Activated T-helper 2 cell treated with anti-CD3 and anti-CD28 coated beads, Interferon-gamma antibody, Interleukin-2, Interleukin-4, amounts not matched to agents 10 μg/mL and 5 μg/mL and 100 μg/mL, durations not matched to agents 14 hours and 24 hours and 36 hours (primary cell): ENCODE measurements around the gene SLC22A12. TPM values are rescaled to one million over a fixed set of nuclear protein-coding genes. Genes with fewer than 3 reads are reported as not detected.

Experiments used
- DNase-seq: peaks from one replicate; pipeline ENCODE4 v3.0.0; 2021; ENCODE audit warnings: low spot score
- H3K27ac Mint-ChIP-seq: one replicate; pipeline ENCODE4 v1.8.0; 2021; ENCODE audit warnings: mixed read lengths
- H3K27me3 Mint-ChIP-seq: one replicate; pipeline ENCODE4 v1.8.0; 2021; ENCODE audit warnings: low read depth, mixed read lengths
- H3K36me3 Mint-ChIP-seq: one replicate; pipeline ENCODE4 v1.8.0; 2021; ENCODE audit warnings: low read depth, mixed read lengths
- H3K4me1 Mint-ChIP-seq: one replicate; pipeline ENCODE4 v1.8.0; 2021; ENCODE audit warnings: low read depth, mixed read lengths
- H3K4me3 Mint-ChIP-seq: one replicate; pipeline ENCODE4 v1.8.0; 2021; ENCODE audit warnings: low read depth, mild to moderate bottlenecking, moderate library complexity, mixed read lengths
- H3K9me3 Mint-ChIP-seq: one replicate; pipeline ENCODE4 v1.8.0; 2021; ENCODE audit warnings: mixed read lengths
- intact Hi-C: fragments of 100-400 bp; cut with micrococcal nuclease; formaldehyde crosslinking; loops from one replicate; pipeline ENCODE4 v1.15.1; 2023
- total RNA-seq: library from RNA; stranded (reverse); gene quantifications from 2 replicates; pipeline ENCODE4 v1.2.3, GENCODE V29; 2022

The SLC22A12 gene
- total RNA-seq, 1 donor from 2014 or later = not detected

GRCh38 chr11:64620381-64620971, 29.5 kb downstream of the SLC22A12 start:
- DNase-seq = no peak
- no peaks in the 10 kb centered on the region for H3K9me3 Mint-ChIP-seq
- no peaks in the 10 kb centered on the region for H3K36me3 Mint-ChIP-seq
- intact Hi-C loops = no loop called here
- no peak overlapping the region for H3K4me3 Mint-ChIP-seq
- no peaks in the 10 kb centered on the region for H3K4me1 Mint-ChIP-seq
- H3K27me3 Mint-ChIP-seq = no peaks in the 10 kb centered on the region
- no peak overlapping the region for H3K27ac Mint-ChIP-seq

- Mint-ChIP-seq H3K9me3 (no peaks in the 10 kb centered on the region), H3K27ac (no peak overlapping the region), H3K27me3 (no peaks in the 10 kb centered on the region), H3K4me3 (no peak overlapping the region), H3K36me3 (no peaks in the 10 kb centered on the region), H3K4me1 (no peaks in the 10 kb centered on the region)
- intact Hi-C loops = no loop called here
- no peak for DNase-seq
Observed at GRCh38 chr11:64621283-64622019, 30.4 kb downstream of the SLC22A12 start.

GRCh38 chr11:64622681-64623080, 31.7 kb downstream of the SLC22A12 start:
- H3K27ac Mint-ChIP-seq = no peak overlapping the region

GRCh38 chr11:64624883-64625481, 34.0 kb downstream of the SLC22A12 start:
- H3K36me3 Mint-ChIP-seq = no peaks in the 10 kb centered on the region
- intact Hi-C loops = no loop called here
- H3K27ac Mint-ChIP-seq = no peak overlapping the region
- no peak for DNase-seq
- H3K4me1 Mint-ChIP-seq = no peaks in the 10 kb centered on the region
- H3K4me3 Mint-ChIP-seq = no peak overlapping the region
- H3K27me3 Mint-ChIP-seq = no peaks in the 10 kb centered on the region
- H3K9me3 Mint-ChIP-seq = no peaks in the 10 kb centered on the region

More at GRCh38 chr11:64622681-64623080, 31.7 kb downstream of the SLC22A12 start:
- H3K36me3 Mint-ChIP-seq = no peaks in the 10 kb centered on the region
- no peaks in the 10 kb centered on the region for H3K27me3 Mint-ChIP-seq
- no peak for DNase-seq
- H3K9me3 Mint-ChIP-seq = no peaks in the 10 kb centered on the region
- intact Hi-C loops = no loop called here
- H3K4me3 Mint-ChIP-seq = no peak overlapping the region
- H3K4me1 Mint-ChIP-seq = no peaks in the 10 kb centered on the region

GRCh38 chr11:64626637-64627036, 35.6 kb downstream of the SLC22A12 start:
- DNase-seq = no peak
- no peak overlapping the region for H3K27ac Mint-ChIP-seq
- no peaks in the 10 kb centered on the region for H3K9me3 Mint-ChIP-seq

GRCh38 chr11:64627371-64627770, 36.4 kb downstream of the SLC22A12 start:
- intact Hi-C loops = no loop called here
- H3K27me3 Mint-ChIP-seq = no peaks in the 10 kb centered on the region
- no peak overlapping the region for H3K27ac Mint-ChIP-seq
- no peaks in the 10 kb centered on the region for H3K36me3 Mint-ChIP-seq
- no peaks in the 10 kb centered on the region for H3K9me3 Mint-ChIP-seq
- no peak for DNase-seq
- no peaks in the 10 kb centered on the region for H3K4me1 Mint-ChIP-seq
- H3K4me3 Mint-ChIP-seq = no peak overlapping the region

More at GRCh38 chr11:64626637-64627036, 35.6 kb downstream of the SLC22A12 start:
- H3K36me3 Mint-ChIP-seq = no peaks in the 10 kb centered on the region
- H3K4me1 Mint-ChIP-seq = no peaks in the 10 kb centered on the region
- intact Hi-C loops = no loop called here
- H3K27me3 Mint-ChIP-seq = no peaks in the 10 kb centered on the region
- H3K4me3 Mint-ChIP-seq = no peak overlapping the region

- no peak overlapping the region for H3K27ac Mint-ChIP-seq
Observed at GRCh38 chr11:64628596-64628995, 37.6 kb downstream of the SLC22A12 start.

GRCh38 chr11:64629103-64629502, 38.1 kb downstream of the SLC22A12 start:
- H3K9me3 Mint-ChIP-seq = no peaks in the 10 kb centered on the region
- no peaks in the 10 kb centered on the region for H3K36me3 Mint-ChIP-seq
- no peak overlapping the region for H3K4me3 Mint-ChIP-seq
- peaks cover 6% of the 10 kb centered on the region for H3K4me1 Mint-ChIP-seq
- DNase-seq = no peak
- intact Hi-C loops = no loop called here
- no peaks in the 10 kb centered on the region for H3K27me3 Mint-ChIP-seq
- H3K27ac Mint-ChIP-seq = no peak overlapping the region

More at GRCh38 chr11:64628596-64628995, 37.6 kb downstream of the SLC22A12 start:
- no peak overlapping the region for H3K4me3 Mint-ChIP-seq
- H3K27me3 Mint-ChIP-seq = no peaks in the 10 kb centered on the region
- H3K9me3 Mint-ChIP-seq = no peaks in the 10 kb centered on the region
- H3K4me1 Mint-ChIP-seq = peaks cover 2% of the 10 kb centered on the region
- no peak for DNase-seq
- intact Hi-C loops = no loop called here
- H3K36me3 Mint-ChIP-seq = no peaks in the 10 kb centered on the region

GRCh38 chr11:64629796-64630562, 39.0 kb downstream of the SLC22A12 start:
- Mint-ChIP-seq H3K27ac (no peak overlapping the region), H3K36me3 (no peaks in the 10 kb centered on the region), H3K4me3 (no peak overlapping the region), H3K27me3 (peaks cover 4% of the 10 kb centered on the region), H3K9me3 (no peaks in the 10 kb centered on the region), H3K4me1 (peaks cover 6% of the 10 kb centered on the region)
- DNase-seq = no peak
- intact Hi-C loops = no loop called here

- intact Hi-C loops = no loop called here
- no peaks in the 10 kb centered on the region for H3K9me3 Mint-ChIP-seq
- H3K36me3 Mint-ChIP-seq = no peaks in the 10 kb centered on the region
- no peak overlapping the region for H3K4me3 Mint-ChIP-seq
- H3K4me1 Mint-ChIP-seq = peaks cover 6% of the 10 kb centered on the region
- peaks cover 5% of the 10 kb centered on the region for H3K27me3 Mint-ChIP-seq
- no peak for DNase-seq
- no peak overlapping the region for H3K27ac Mint-ChIP-seq
Observed at GRCh38 chr11:64631675-64632074, 40.7 kb downstream of the SLC22A12 start.

GRCh38 chr11:64632237-64632636, 41.2 kb downstream of the SLC22A12 start:
- H3K27ac Mint-ChIP-seq = no peak overlapping the region
- H3K4me1 Mint-ChIP-seq = peaks cover 6% of the 10 kb centered on the region
- peaks cover 5% of the 10 kb centered on the region for H3K27me3 Mint-ChIP-seq
- no peak for DNase-seq
- H3K36me3 Mint-ChIP-seq = no peaks in the 10 kb centered on the region
- H3K9me3 Mint-ChIP-seq = no peaks in the 10 kb centered on the region
- H3K4me3 Mint-ChIP-seq = no peak overlapping the region
- intact Hi-C loops = no loop called here

- Mint-ChIP-seq H3K4me1 (peaks cover 6% of the 10 kb centered on the region), H3K27me3 (peaks cover 5% of the 10 kb centered on the region), H3K4me3 (no peak overlapping the region), H3K9me3 (no peaks in the 10 kb centered on the region), H3K27ac (no peak overlapping the region), H3K36me3 (no peaks in the 10 kb centered on the region)
- no peak for DNase-seq
- intact Hi-C loops = no loop called here
Observed at GRCh38 chr11:64632654-64633053, 41.6 kb downstream of the SLC22A12 start.
